GM21786 (cell line): Measurements from ENCODE around the gene ETFRF1.

Experiments
- ATAC-seq: cut with Tn5 transposase; IDR thresholded peaks from one replicate; pipeline ENCODE4 v1.9.1; 2021; ENCODE audit not compliant: unreplicated experiment

ETFRF1 gene, protein sequence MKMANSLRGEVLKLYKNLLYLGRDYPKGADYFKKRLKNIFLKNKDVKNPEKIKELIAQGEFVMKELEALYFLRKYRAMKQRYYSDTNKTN

GRCh38 chr12:25195056-25195971 lies at the start of gene ETFRF1, which contains the start of gene DNAI7:
Gene ETFRF1 (plus strand): TSS chr12:25195237. CDS start chr12:25203957, 8,720 bp downstream.
Gene DNAI7 (minus strand): TSS chr12:25195160. CDS start chr12:25195078, 82 bp downstream.
- ATAC-seq: peak; percentile 92

DNA sequence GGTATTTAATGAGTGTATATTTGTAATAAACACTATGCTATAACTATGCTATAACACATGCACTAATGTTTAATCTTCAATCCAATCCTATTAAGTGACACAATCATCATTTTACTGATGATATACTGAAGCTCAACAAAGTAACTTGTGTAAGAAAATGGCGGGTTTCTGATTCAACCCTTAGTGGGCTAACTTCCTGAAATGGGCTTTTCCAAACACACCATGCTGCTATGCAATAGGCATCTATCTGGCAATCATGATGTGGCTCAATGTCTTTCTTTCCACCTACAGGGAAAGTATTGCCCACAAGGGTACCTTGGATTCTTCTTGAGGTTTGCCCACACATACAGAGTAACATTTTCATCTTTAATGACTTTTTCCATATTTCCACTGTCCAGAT lies 48.4 kb upstream of the ETFRF1 start:
- ATAC-seq: no peak

DNA sequence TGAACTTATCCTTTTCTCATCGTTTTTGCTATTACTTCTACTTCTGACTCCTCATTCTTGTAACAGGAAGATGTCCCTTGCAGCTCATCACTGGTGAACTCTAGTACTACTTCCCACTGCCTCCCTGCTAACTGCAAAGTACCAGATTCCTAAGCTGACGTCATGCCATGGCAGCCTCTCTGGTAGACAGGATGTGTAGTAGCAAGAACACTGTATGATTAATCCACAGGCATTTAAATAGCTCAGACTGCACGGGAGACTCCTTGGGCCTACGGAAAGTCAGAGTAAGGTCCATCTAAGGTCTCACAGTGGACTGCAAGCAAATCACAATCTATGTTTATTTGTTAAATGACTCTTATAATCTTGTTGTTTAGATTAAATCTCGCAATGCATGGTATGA lies 43.6 kb upstream of the ETFRF1 start:
- ATAC-seq: no peak

DNA sequence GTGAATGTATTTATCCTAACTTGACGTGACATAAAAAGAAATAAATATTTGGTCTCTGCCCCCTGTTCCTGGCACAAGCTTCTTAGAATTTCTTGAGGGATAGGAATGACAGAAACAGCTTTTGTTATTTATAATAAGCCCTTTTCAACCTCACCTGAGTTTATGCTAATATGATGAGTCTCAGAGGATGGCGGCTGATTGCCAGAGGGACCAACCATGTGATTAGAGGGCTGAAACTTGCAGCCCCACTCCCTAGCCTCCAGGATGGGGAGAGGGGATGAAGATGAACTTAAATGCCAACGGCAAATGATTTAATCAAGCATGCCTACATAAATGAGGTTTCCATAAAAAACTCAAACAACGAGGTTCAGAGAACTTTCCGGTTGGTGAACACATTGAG lies 43.0 kb upstream of the ETFRF1 start:
- no peak for ATAC-seq

GRCh38 chr12:25155022-25155576 lies 39.9 kb upstream of the ETFRF1 start:
- peak; percentile 57 for ATAC-seq

DNA sequence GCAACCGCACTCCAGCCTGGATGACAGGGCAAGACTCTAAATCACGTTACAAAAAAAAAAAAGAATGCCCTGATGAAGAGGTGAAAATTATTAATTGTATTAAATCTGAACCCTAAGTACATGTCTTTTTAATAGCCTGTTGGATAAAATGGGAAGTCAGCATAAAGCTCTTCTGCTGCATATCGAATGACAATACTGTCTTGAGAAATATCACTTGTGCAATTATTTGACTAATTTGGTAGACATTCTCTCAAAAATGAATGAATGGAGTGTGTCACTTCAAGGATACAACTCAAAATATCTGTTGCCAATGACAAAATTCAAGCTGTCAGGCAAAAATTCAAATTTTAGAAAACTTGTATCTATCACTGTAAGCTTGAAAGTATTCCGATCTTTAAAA lies 39.0 kb upstream of the ETFRF1 start:
- ATAC-seq: no peak

GRCh38 chr12:25162866-25163265 lies 32.2 kb upstream of the ETFRF1 start:
- ATAC-seq: no peak

DNA sequence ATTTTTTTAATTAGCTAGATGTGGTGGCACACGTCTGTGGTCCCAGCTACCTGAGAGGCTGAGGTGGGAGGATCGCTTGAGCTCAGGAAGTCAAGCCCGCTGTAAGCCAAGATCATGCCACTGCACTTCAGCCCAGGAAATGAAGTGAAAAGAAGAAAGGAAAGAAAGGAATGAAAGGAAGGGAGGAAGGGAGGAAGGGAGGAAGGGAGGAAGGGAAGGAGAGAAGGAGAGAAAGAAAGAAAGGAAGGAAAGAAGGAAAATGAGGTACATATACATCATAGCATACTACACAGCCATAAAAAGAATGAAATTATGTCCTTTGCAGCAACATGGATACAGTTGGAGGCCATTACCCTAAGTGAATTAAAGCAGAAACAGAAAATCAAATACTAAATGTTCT lies 12.3 kb upstream of the ETFRF1 start:
- ATAC-seq: no peak

DNA sequence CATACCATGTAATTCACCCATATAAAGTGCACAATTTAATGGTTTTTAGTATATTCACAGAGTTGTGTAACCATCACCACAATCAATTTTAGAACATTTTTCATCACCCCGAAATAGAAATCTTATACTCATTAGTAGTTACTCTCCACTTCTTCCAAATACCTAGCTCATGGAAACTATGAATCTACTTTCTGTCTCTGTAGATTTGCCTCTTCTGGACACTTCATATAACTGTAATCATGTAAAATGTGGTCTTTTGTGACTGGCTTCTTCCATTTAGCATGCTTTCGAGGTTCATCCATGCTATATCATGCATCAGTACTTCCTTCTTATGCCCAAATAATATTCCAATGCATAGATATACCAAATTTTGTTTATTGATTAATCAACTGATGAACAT lies 10.9 kb upstream of the ETFRF1 start:
- ATAC-seq: no peak

- peak; percentile 58 for ATAC-seq
Measured at GRCh38 chr12:25186038-25186787, 8.8 kb upstream of the ETFRF1 start.

DNA sequence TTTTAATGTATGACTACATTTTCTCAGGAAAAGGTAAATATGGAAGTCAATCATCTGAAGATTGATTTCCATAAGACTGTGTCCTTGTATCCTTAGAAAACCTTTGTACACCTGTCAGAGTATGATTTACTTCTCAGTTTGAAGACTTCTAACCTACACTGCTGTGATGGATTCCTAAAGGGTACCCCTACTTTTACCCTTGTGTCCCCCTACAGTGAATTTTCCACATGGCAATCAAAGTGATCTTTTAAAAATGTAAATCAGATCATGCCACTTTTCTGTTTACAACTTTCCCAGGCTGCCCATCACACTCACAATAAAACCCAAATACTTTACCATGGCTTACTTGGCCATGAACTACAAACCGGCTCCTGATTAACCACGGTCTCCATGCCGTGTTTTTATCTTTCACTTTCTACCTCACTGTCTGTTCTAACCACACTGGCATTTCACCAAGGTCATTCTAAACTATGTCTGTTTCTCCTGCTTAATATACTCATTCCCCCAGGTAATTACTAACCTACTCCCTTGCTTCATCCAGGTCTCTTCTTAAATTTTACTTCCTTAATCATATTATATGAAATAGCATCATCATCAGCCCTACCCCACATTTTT lies 8.1 kb upstream of the ETFRF1 start:
- ATAC-seq: peak; percentile 91

DNA sequence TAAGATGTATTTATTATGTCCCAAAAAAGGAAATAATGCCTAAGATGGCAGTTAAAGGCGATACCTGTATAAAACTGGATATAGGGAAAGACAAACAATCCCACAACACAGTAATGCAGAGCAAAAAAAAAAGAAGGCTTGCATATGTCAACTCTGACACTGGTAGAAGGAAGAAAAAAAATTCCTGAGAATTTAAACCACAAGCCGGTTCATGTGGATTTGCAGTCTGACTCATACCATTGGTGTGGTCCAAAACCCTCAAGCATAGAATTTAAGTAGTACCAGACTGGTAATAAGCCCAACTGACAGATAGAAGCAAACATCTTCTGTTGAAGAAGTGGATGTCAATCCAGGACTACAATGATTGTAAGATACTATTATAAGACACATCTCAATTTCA lies 7.3 kb upstream of the ETFRF1 start:
- no peak for ATAC-seq

- no peak for ATAC-seq
Measured at GRCh38 chr12:25189656-25190055, 5.4 kb upstream of the ETFRF1 start.

DNA sequence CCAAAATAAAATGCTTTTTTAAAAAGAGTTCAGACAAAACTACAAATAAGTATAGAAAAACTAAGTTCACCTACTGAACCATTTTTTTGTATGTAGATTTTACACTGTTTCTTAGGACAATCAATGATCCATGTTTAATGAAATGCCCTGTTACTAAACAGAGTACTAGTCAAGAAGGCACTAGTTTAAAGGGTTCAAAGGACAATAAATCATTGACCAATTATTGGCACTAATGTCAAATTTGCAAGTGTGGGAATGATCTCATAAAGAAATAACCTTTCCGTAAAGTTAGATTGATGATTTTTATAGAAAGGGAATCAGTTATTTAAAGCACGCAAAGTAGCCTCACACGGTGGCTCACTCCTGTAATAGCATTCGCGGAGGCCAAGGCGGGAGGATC lies 4.2 kb upstream of the ETFRF1 start:
- ATAC-seq: no peak

- ATAC-seq: no peak
Measured at GRCh38 chr12:25194214-25194613, 823 bp upstream of the ETFRF1 start.

DNA sequence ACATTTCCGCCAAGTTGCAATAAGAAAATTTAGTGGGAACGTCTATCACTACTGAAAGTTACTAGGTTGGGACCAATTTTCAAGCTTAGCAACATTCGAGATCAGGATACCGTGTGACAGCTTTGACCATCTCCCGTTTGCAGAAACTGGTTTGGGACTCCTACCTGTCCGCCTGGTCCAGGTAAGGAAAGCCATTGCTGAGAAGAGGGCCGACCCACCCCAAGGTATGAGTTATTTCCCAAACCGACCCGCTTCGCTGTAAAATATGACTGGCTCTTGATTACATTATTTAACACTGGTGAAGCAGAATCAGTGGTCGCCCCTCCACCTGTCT lies 348 bp upstream of the ETFRF1 start:
- ATAC-seq: no peak

GRCh38 chr12:25197608-25198007 lies 2.6 kb downstream of the ETFRF1 start:
- no peak for ATAC-seq

GRCh38 chr12:25200703-25201102 lies 5.7 kb downstream of the ETFRF1 start:
- no peak for ATAC-seq

GRCh38 chr12:25202137-25202536 lies 7.1 kb downstream of the ETFRF1 start:
- no peak for ATAC-seq

DNA sequence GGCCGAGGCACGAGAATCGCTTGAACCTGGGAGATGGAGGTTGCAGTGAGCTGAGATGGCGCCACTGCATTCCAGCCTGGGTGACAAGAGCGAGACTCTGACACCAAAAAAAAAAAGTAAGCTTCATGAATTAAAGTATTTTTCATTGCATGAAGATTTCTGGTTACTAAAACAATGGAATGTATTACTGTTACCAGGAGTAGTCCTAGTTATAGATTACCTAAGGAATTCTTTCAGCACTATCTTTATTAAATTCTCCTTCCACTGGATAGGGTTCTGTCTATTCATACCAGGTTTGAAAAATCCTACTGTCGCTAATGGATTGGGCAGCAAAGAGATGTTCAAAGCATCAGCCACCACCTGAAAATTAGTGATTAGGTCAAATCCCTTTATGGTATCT lies 12.4 kb downstream of the ETFRF1 start:
- no peak for ATAC-seq

DNA sequence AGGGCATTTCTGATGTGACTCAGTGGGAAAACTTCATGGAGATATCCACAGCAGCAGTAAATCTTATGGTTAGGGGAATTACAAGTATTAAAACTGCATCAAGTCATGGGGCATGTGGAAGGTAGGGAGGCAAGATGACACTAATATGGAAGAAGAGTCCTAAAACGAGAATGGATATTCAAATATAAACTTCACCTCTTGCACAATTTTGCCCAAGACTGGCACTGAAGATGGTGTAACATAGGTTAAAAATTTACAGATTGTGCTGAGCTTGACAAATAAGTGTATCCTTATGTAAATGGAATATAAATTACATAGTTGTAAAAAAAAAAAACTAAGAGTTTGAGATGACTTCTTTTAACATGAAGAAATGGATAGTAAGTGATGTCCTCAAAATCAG lies 12.8 kb downstream of the ETFRF1 start:
- ATAC-seq: no peak
